Erythroblast (primary cell): ENCODE measurements around the gene KRTAP12-1.

Experiments
- GATA1 ChIP-seq: IDR thresholded peaks from 2 replicates; pipeline ENCODE4 v1.6.1; 2011; ENCODE audit warnings: low read depth, mild to moderate bottlenecking, control low read depth, low read length, moderate library complexity
- POLR2A ChIP-seq: IDR thresholded peaks from 2 replicates; pipeline ENCODE4 v1.6.1; 2011; ENCODE audit warnings: mild to moderate bottlenecking, low read length

DNA sequence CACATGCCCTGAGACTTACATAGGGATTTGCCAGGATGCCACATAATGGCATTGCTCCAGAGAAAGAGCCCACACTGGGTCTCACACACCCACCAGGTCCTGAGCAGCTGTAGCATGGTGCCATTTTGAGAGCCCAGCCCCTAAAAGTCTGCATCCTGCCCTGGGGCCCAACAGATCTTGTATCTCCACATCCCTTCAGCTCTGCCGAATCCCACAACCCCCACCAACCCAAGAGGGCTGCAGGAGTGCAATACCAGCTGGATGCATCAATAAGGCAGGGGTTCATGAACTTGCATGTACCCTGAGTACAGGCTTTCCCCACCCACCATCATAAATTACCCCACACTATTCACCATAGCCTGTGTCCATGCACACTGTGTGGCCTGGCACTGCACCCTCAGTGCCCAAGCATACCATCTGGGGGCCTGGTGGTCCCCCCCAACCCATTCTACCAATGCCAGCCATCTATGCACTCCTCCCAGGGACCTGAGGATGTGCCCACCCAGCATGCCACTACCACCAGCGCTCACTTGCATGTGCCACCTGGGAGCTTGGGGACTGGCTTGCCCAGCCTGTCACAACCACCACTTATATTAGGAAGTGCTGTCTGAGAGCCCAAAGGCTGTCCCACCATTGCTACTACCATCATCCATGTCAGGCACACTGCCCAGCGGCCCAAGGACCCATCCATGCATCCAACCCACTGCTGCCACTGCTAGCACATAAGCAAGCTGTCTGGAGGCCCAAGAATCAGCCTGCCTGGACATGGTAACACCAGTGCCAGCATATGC is 11.1 kb downstream of the KRTAP12-1 start:
- no peak for TF ChIP-seq POLR2A
- no peak for TF ChIP-seq GATA1
